Cerebellar cortex (tissue), 1 donor: Measurements from ENCODE around the gene CNTN4.

Experiments
- DNase-seq: peaks from one replicate; pipeline ENCODE4 v3.0.0-alpha.2; 2015; ENCODE audit warnings: low spot score

CNTN4 gene

DNA sequence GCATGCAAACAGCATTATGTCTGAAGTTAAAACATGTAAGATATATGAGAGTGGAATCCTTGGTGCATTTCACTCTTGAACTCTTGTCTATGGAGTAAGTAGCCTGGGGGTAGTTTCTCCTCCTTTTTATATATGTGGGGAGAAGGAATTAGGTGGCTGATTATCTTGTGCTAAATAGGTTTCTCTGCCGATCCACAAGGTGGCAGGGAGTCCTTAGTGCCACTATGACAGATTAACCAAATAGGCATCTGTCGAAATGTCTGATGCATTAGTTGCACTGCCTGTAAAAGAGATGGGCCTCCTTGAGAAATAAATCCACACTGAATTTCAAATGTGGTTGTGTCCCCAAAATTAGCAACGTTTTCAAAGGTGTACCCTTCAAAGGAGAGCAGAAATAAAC is 170.1 kb downstream of the CNTN4 start:
- DNase-seq, result peak; percentile 70

DNA sequence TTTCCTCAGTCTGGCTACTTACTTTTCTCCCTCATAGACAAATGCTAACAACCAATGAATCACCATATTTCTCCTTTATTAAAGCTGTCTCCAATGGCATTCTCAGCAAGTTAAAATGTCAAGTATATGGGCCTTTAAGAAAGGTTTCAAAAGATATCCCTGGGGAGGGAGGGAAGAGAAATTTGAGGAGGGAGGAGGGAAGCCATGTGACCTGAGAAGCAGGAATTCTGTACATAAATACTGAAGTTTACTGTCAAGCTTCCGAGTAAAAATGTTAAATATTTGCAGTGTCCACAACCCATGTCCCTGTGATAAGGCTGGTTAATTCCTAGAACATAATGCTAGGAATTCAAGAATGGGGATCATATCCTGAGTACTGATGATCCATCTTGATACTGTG is 175.9 kb downstream of the CNTN4 start:
- no peak for DNase-seq

DNA sequence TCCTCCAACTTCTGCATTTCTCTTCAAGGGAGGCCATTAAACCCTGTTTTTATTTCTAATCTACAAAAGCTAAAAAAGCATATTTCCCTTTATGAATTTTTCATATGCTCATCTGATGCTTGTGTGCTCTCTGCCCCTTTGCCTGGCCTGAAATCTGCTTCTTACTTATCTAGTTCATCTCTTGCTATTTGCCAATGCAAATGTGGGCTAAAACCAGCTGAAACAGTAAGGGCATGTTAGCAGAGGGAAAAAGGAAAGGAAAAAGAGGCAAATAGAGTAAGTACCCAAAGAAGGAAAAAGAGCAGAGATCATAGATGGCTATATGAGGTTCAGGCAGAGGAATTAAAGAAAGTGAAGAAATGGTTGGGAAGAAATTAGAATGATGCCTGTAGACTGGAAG is 185.2 kb downstream of the CNTN4 start:
- DNase-seq, result no peak

DNA sequence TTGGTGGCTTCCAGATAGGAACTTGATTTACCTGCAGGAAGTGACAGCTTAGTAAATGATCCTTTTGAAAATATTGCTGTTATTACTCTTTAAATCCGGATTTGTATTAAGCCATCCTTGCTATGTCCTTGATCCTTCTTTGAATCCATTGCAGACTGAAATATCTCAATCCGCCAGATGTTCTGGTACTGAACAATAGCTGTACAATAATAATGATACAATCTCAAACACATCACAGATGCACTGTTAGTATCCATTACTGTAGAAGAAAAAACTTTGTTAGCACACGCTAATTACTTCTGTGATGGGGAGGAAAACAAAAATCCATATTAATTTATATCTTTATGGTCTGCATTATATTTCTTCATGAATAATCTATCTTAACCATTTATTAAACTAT is 202.3 kb downstream of the CNTN4 start:
- no peak for DNase-seq

DNA sequence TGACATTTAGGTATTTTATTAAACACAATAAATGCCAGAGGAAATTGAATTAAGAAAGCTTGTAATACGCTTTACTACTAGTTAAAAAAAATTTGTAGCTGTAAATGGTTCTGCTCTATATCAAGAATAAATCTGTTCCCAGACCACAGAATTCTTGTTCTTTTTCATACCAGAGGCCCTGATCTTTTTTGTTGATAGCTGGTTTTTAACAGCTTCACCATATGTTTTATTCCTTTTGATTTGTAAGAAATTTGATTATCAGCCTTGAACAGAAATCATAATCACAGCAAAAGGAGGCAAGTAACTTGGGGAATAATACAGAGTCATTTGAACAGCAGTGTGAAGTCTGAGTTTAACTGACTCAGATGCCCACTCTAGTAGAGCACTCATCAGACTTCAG is 202.7 kb downstream of the CNTN4 start:
- no peak for DNase-seq

DNA sequence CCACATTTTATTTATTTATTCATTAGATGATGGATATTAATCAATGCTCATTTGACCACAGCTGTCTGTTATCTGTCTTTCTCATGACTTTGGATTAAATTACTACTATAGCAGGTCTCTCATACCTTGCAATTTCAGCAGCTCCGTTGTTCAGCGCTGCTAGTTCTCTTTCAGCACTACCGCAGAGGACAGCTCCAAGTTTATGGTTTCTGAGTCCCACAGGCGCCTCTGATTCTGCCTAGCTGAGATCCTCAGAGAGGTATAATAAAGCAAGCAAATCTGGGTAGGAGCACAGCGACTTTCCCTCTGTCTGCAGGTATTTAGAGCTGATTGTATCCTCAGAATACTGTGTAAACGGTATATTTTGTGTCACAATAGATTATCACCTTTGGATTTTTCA is 204.9 kb downstream of the CNTN4 start:
- no peak for DNase-seq

DNA sequence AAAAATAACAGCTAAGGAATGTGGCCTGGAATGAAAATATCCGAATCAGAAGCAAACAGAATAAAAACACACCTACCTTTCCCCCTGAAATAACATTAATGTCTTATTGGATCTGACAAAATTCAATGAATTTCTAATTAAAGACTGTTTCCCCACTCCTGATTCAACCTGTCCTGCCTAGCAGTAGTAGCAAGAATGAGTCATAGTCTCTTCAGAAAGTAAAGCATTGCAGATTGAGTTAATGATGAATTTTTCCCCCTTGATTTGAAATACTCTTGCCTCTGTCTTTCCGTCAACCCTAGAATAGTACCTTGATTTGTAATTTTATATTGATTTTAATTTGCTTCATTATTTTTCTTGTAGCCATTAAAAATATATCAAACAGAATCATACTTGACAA is 212.4 kb downstream of the CNTN4 start:
- no peak for DNase-seq

DNA sequence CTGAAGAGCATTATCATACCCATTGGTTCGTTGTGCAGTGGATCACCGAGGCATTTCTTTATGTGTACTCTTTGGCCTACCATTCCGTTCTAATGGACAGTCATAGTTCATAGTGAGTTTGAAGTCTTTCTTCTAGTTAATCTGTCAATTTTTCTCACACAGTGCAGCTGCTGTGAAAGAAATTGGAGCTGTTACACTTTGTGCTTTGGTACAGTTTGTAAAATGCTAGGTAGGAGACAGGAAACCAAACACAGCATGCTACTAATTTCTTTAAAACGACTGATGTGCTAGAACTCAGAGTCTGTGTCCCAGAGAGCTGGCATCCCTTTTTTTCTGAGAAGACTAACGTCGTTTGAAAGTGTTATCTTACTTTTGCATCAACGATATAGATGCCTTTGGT is 218.9 kb downstream of the CNTN4 start:
- DNase-seq, result no peak

DNA sequence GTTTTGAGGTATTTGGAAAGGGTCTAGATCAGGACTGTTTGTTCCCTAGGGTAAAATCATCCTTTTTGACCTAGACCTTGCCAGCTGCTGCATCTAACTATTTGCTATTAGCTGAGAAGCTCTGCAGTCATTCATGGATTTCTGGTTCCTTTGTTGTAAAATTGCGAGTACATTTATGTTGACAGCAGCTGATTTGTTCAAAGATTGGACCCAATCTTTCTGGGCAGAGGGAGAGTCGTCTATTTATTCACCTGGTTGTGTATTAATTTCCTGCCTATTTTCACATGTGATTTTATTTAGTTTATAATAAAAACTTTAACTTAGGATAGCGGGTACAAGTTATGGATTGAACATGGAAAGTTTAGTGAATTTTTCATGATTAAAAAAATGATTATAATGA is 236.3 kb downstream of the CNTN4 start:
- no peak for DNase-seq

DNA sequence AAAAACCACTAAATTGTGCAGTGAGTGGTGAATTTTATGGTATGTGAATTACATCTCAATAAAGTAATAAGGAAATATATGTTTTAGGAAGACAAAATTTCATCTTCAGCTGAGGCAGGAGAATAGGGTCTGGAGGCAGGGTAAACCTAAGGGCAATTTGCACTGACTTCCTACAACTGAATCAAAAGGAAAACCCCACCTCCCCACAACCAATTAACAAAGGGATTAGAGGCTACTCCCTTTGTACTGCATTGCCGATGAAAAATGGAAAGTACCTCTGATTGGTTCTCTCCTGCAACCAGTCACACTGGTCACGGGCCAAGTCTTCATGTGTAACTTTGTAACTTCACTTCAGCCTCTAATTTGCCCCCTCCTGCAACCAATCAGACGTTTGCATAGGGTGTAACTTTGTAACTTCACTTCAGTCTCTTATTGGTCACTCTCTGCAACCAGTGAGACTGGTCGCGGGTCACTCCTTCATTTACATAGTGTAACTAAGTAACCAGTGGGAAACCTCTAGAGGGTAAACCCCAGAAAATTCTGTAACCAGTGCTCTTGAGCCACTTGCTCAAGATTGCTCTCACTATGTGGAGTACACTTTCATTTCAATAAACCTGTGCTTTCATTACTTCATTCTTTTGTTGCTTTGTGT is 244.5 kb downstream of the CNTN4 start:
- DNase-seq, result no peak

DNA sequence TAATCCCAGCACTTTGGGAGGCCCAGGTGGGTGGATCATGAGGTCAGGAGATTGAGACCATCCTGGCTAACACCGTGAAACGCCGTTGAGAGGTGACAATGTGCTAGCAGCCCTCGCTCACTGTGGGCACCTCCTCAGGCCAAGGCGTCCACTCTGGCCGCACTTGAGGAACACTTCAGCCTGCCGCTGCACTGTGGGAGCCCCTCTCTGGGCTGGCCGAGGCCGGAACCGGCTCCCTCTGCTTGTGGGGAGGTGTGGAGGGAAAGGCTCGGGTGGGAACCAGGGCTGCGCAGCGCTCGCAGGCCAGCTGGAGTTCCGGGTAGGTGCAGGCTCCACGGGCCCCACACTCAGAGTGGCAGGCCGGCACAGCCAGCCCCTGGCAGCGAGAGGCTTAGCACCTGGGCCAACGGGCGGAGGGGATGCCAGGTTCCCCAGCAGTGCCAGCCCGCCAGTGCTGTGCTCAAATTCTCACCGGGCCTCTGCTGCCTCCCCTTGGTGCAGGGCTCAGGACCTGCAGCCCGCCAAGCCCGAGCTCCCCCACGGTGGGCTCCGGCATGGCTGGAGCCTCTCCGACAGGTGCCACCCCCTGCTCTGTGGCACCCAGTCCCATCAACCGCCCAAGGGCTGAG is 253.6 kb downstream of the CNTN4 start:
- DNase-seq, result no peak

DNA sequence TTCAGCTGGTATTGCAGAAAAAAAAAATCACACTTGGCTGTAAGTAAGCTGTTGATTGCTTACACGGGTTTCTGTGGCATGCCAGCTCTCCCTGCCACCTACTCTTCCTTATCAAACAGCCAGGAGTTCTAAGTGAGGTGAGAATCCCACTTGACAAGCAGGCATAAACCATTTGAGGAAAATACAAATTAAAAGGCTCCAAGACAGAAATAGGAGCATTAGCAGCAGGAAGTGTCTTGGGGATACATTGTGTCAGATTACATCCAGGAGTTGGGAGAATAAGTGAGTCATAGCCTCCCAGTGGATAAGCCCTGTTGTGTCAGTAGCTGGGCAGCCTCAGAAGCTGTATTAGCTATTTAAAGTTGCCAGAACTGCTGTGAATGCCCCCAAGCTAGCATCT is 256.0 kb downstream of the CNTN4 start:
- no peak for DNase-seq

DNA sequence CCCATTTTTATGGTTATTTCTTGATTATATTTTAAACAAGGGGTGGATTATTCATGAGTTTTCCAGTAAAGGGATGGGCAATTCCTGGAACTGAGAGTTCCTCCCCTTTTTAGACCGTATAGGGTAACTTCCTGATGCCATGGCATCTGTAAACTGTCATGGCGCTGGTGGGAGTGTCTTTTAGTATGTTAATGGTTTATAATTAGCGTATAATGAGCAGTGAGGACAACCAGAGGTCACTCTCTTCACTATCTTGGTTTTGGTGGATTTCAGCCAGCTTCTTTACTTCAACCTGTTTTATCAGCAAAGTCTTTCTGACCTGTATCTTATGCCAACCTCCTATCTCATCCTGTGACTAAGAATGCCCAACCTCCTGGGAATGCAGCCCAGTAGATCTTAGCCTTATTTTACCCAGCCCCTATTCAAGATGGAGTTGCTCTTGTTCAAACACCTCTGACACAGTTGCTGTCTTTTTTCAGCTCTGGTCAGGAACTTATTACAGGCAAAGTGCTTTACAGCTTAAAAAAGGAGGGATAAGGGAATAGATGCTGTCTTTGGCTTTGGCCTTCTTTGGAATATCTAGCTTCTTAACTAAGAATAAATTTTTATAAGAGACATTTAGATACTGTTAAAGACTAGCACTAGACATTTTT is 257.8 kb downstream of the CNTN4 start:
- no peak for DNase-seq

DNA sequence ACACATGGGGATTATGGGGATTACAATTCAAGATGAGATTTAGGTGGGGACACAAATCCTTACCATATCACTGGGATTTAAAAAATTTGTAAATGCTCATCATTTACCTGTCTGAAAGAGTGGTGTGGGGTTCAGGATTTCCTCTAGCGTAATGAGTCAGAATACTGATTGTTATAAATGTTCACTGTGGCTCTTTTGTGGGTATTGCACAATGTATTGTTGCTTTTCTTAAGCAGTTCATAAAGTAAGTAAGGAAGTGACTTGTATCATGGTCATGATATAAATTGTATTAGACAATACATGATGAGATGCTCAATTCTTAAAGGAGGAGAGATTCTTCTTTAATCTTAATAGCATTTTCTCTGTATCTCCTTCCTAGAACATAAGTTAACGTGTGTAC is 262.1 kb downstream of the CNTN4 start:
- DNase-seq, result no peak

DNA sequence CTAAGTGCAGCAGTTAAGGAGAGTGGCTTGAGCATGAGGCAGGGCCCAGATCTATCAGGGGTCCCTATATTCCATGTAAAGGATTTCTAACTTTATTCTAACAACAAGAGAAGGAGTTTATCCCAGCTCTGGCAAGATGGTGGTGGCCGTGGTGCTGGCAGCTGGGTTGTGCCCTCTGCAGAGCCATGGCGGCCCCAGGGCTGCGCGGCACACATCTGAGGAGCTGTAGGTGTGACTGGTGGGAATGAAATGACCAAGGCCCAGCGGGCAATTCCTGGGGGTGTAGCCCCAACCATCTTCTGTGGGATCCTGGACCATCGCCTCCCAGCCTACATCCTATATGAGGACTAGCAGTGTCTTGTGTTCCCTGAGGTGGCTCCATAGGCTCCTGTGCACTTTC is 263.5 kb downstream of the CNTN4 start:
- DNase-seq, result no peak

DNA sequence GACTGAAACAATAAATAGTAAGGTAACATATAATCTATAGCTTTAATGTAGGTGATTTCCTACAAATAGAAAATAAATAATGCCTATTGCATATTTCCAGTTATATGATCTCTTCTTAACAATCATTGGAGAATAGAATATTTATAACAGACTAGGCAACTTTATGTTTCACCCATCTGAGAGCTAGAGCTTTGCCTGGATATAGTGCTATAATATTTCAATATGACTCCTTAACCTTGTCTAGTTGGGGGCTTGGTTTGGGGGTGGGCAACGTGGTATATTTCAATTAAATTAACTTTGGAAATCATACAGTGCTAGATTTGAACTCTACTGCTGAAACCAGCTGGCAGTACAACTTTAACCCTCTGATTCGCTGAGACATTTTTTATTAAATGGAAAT is 265.2 kb downstream of the CNTN4 start:
- no peak for DNase-seq

DNA sequence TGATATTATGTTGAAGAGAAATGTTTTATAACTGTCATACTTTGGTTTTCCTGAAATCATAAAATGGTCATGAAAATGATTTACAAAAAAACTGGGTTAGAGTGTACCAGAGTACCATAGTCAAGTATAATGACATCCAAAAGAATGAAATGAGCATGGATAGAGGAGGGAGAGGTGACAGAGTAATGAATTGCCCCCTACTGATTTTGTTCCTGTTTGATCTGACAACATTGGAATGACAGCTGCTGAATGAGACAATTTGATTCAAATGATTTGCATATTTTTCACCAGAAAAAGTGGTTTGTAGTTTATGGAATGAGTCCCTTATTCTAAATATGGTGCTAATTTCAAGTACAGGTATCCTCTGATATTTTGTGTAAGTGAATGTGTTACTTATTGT is 271.7 kb downstream of the CNTN4 start:
- no peak for DNase-seq

DNA sequence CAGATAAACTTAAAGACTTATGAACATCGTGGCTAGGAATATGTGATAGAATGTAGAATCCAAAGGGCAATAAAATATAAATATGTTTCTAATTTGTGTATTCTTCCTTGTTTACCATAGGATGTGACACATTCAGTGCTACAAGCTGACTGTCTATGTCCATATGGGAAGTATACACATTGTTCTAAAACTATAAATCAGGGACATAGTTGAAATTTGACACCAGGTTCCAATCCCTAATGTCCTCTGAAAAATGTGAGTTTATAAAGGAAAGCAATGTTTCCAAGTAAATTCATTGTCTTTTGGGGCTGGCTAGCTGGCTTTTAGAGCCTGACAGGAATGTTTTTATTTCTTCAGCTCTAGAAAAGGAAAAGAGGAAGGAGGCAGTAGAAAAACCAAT is 273.6 kb downstream of the CNTN4 start:
- no peak for DNase-seq

DNA sequence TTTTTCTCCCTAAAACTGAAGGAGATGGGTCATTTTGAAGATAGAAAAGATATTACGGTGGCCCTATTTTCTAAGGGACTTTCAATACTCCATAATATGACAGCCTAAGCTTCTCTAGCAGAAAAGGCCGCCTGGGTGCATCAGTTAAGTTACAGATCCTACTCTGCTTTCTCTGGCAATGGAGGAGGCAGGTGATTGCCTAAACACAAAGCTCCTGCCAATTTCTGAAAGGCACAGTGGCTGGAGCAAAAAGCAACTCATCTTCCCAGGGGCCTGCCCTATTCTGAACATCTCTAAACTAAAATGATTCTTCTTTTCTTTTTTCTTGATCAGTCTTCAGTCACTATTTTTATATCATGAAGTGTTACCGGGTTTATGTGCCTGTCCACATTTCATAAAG is 276.7 kb downstream of the CNTN4 start:
- DNase-seq, result peak; percentile 75

DNA sequence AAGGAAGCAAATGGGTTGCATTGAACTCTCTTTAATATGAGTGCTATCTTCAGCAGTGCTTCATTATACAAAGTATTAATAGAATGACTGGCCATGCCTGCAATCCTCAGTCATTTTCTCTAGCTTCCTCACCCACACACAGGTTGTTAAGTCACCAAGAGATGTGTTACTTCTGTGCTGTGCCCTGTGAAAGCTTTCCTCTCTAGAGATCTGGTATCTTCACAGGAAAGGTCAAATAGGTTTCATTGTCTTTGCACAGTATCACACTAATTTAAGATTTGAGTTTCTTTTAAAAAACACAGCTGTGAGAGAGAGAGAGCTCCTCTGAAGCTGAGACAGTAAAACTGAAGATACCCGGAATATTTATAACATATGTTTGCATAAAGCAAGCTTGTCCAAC is 278.6 kb downstream of the CNTN4 start:
- no peak for DNase-seq

DNA sequence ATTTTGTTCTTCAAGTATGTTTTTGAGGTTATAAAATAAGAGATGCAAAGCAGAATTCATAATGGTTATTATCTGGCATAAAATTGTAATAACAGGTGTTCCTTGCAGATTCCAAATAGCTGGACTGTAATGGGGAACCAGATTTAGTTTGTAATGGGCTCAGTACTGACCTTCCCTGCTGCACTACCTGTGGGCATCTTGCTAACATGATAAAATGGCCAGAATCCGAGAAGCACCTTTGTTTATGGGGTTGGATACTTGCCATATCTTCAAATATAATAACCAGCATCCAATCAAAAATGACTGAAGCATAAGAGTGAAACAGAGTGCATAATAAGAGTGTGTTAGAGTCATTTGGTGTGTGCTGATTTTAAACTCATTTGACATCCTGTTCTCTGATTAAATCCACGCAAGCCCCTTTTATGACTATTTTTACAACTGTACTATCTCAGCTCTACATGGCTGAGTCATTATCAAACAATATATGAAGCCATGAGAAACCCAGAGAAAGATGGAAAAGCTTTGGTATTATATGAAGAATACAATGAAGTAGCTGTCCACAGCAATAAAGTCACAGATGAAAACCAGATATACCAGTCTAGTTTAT is 292.4 kb downstream of the CNTN4 start:
- DNase-seq, result peak; percentile 92

DNA sequence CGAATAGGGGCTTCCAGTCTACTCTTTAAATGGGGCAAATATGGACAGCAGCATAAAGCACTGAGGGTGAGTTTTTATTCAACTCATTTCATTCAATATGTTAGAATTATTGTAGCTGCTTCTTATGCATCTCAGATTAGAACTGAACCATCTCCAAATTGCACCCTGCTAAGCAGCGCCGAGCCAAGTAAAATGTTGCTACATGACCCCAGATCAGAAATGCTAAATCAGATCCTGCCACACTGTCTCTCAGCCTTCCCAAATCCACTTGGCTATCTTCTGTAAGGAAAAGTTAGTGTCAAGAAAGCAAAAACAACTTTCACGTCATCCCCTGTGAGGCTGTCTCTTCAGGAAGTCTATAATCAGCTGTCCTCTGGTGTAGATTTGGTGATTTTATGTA is 293.2 kb downstream of the CNTN4 start:
- peak; percentile 73 for DNase-seq

DNA sequence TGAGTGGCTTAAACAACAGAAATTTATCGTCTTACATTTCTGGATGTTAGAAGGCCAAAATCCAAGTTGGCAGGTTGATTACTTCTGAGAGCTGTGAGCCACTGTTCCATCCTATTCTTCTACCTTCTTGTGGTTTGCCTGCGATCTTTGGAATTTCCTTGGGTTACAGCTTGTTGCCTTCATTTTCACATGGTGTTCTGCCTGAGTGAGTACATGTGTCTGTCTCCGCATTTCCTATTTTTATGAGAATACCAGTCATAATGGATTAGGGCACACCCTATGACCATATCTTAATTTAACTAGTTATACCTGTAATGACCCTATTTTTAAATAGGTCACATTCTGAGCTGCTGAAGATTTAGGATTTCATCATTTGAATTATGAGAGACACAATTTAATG is 294.3 kb downstream of the CNTN4 start:
- peak; percentile 73 for DNase-seq
